GM21825 (cell line): Measurements from ENCODE around the gene RNGTT.

Experiments used
- ATAC-seq: cut with Tn5 transposase; IDR thresholded peaks from one replicate; pipeline ENCODE4 v1.9.1; 2021; ENCODE audit warnings: mild to moderate bottlenecking, moderate library complexity; ENCODE audit not compliant: unreplicated experiment

RNGTT gene

GRCh38 chr6:88670369-88670768, 293.0 kb downstream of the RNGTT start:
- no peak for ATAC-seq

- no peak for ATAC-seq
These were observed 293.9 kb downstream of the RNGTT start for GRCh38 chr6:88669475-88669874.

- no peak for ATAC-seq
These were observed 296.5 kb downstream of the RNGTT start for GRCh38 chr6:88666901-88667300.

GRCh38 chr6:88665131-88665530, 298.3 kb downstream of the RNGTT start:
- no peak for ATAC-seq

- ATAC-seq = no peak
These were observed 299.6 kb downstream of the RNGTT start for GRCh38 chr6:88663801-88664200.

- ATAC-seq = peak; percentile 45
These were observed 300.7 kb downstream of the RNGTT start for GRCh38 chr6:88662653-88663174.

- ATAC-seq = peak; percentile 69
These were observed 301.2 kb downstream of the RNGTT start for GRCh38 chr6:88662163-88662580.

GRCh38 chr6:88661136-88661535, 302.3 kb downstream of the RNGTT start:
- no peak for ATAC-seq

GRCh38 chr6:88655586-88655985, 307.8 kb downstream of the RNGTT start:
- ATAC-seq = no peak

GRCh38 chr6:88653936-88654335, 309.5 kb downstream of the RNGTT start:
- no peak for ATAC-seq

- ATAC-seq = no peak
These were observed 312.0 kb downstream of the RNGTT start for GRCh38 chr6:88651400-88651799.

GRCh38 chr6:88650979-88651378, 312.4 kb downstream of the RNGTT start:
- no peak for ATAC-seq

GRCh38 chr6:88650029-88650619, 313.3 kb downstream of the RNGTT start:
- ATAC-seq = peak; percentile 94

- peak; percentile 96 for ATAC-seq
These were observed 322.1 kb downstream of the RNGTT start for GRCh38 chr6:88641178-88641903.

- no peak for ATAC-seq
These were observed 325.5 kb downstream of the RNGTT start for GRCh38 chr6:88637761-88638545.

GRCh38 chr6:88636871-88637270, 326.5 kb downstream of the RNGTT start:
- no peak for ATAC-seq

- ATAC-seq = no peak
These were observed 329.6 kb downstream of the RNGTT start for GRCh38 chr6:88633782-88634181.

- ATAC-seq = no peak
These were observed 331.6 kb downstream of the RNGTT start for GRCh38 chr6:88631830-88632229.

GRCh38 chr6:88629838-88630494, 333.5 kb downstream of the RNGTT start:
- no peak for ATAC-seq

- ATAC-seq = no peak
These were observed 337.0 kb downstream of the RNGTT start for GRCh38 chr6:88626460-88626859.

- ATAC-seq = no peak
These were observed 339.9 kb downstream of the RNGTT start for GRCh38 chr6:88623531-88623930.
